Gastrocnemius medialis (tissue), 4 donors: ENCODE measurements around the gene TMEM108.

ENCODE experiments used
- POLR2A ChIP-seq, 2 donors: fragments of 450-650 bp; IDR thresholded peaks; one replicate each; pipeline ENCODE4 v1.6.1; 2017; ENCODE audit warnings: antibody characterized with exemption in 2 of 2, mild to moderate bottlenecking in 2 of 2, moderate library complexity in 2 of 2
- TF ChIP-seq, protein P1 (sequence below), 5 experiments: fragments of 450-650 bp in 3 of 5; fragments of 200-600 bp in 2 of 5; sonication (generic) in 2 of 5; IDR thresholded peaks in 4 of 5; conservative IDR thresholded peaks in 1 of 5; 1 replicate in 4 of 5; 2 replicates in 1 of 5; pipeline ENCODE4 v1.5.1; 2016 to 2019; ENCODE audit warnings: antibody characterized with exemption in 5 of 5, mild to moderate bottlenecking in 3 of 5, moderate library complexity in 3 of 5

DNA sequence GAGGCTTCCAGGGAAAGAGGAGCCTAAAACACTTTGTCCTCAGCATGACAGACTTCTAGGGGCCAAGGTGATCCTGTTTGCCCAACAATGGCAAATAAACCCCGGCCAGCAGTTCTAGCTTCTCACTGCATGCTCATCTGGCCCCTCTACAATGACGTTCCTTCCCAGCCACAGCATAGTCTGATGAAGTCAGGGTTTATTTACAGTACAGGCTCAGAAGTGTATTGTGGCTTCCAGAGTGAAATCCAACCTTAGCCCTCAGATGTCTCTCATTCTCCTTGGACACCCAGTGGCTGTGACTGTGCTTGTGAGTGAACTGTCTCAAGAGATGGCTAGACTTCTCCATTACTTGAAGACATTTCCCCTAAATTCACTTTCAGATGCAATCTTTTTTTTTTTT, 402.5 kb downstream of the TMEM108 start:
- TF ChIP-seq, protein P1, sequence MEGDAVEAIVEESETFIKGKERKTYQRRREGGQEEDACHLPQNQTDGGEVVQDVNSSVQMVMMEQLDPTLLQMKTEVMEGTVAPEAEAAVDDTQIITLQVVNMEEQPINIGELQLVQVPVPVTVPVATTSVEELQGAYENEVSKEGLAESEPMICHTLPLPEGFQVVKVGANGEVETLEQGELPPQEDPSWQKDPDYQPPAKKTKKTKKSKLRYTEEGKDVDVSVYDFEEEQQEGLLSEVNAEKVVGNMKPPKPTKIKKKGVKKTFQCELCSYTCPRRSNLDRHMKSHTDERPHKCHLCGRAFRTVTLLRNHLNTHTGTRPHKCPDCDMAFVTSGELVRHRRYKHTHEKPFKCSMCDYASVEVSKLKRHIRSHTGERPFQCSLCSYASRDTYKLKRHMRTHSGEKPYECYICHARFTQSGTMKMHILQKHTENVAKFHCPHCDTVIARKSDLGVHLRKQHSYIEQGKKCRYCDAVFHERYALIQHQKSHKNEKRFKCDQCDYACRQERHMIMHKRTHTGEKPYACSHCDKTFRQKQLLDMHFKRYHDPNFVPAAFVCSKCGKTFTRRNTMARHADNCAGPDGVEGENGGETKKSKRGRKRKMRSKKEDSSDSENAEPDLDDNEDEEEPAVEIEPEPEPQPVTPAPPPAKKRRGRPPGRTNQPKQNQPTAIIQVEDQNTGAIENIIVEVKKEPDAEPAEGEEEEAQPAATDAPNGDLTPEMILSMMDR (IDR thresholded peaks at IDR 0.05 in 4 of 5, conservative IDR thresholded peaks at IDR 0.05 in 1 of 5) = no peak
- TF ChIP-seq POLR2A (IDR thresholded peaks at IDR 0.05) = no peak
